Breast epithelium (tissue), 3 donors: ENCODE data around the gene NRL.

Experiments
- CTCF ChIP-seq, 3 donors: fragments of 450-650 bp; IDR thresholded peaks; one replicate each; pipeline ENCODE4 v1.5.1; 2016 to 2017; ENCODE audit warnings: antibody characterized with exemption in 3 of 3, mild to moderate bottlenecking in 3 of 3, moderate library complexity in 3 of 3
- POLR2A ChIP-seq: fragments of 450-650 bp; IDR thresholded peaks from one replicate; pipeline ENCODE4 v1.6.1; 2016; ENCODE audit warnings: antibody characterized with exemption, mild to moderate bottlenecking, moderate library complexity
- POLR2AphosphoS5 ChIP-seq, 3 donors: sonication (generic); formaldehyde crosslinking; IDR thresholded peaks; one replicate each; pipeline ENCODE4 v1.6.1; 2017; ENCODE audit warnings: antibody characterized with exemption in 3 of 3

- no peak for TF ChIP-seq CTCF (IDR thresholded peaks at IDR 0.05)
- no peak for TF ChIP-seq POLR2AphosphoS5 (IDR thresholded peaks at IDR 0.05)
- no peak for TF ChIP-seq POLR2A
Measured at GRCh38 chr14:24037658-24038037, 77.1 kb downstream of the NRL start.
